Small intestine (tissue), 16 donors: Measurements from ENCODE around the gene ASB8. TPM values are rescaled to one million over a fixed set of nuclear protein-coding genes. Genes with fewer than 3 reads are reported as not detected.
A peak's percentile ranks its signal among the peaks of the same experiment; 100 is the strongest.

Experiments
- DNase-seq, 2 donors: peaks; one replicate each; pipeline versions ENCODE4 v3.0.0 to v3.0.0-alpha.2; 2013
- FAIRE-seq: peaks from 2 replicates; lab custom pipeline; 2012; peaks lifted over from hg19 to GRCh38; lab: Jason Lieb, UNC
- H3K27ac ChIP-seq, 3 donors: one replicate each; pipeline ENCODE4 v1.5.1; 2013; ENCODE audit warnings: low read length in 2 of 3, mild to moderate bottlenecking in 2 of 3, control low read depth in 1 of 3, inconsistent platforms in 1 of 3, low read depth in 1 of 3, moderate library complexity in 1 of 3
- H3K27me3 ChIP-seq, 3 donors: one replicate each; pipeline ENCODE4 v1.6.1; 2013; ENCODE audit warnings: low read length in 3 of 3, inconsistent platforms in 1 of 3; ENCODE audit not compliant: control insufficient read depth in 3 of 3, insufficient read depth in 3 of 3
- H3K36me3 ChIP-seq, 3 donors: one replicate each; pipeline ENCODE4 v1.6.1; 2013; ENCODE audit warnings: low read length in 3 of 3, inconsistent platforms in 1 of 3, low read depth in 1 of 3, mild to moderate bottlenecking in 1 of 3, moderate library complexity in 1 of 3; ENCODE audit not compliant: control insufficient read depth in 3 of 3, insufficient read depth in 2 of 3
- H3K4me1 ChIP-seq, 3 donors: one replicate each; pipeline ENCODE4 v1.6.1; 2013; ENCODE audit warnings: low read length in 2 of 3, inconsistent platforms in 1 of 3, low read depth in 1 of 3, mild to moderate bottlenecking in 1 of 3, moderate library complexity in 1 of 3; ENCODE audit not compliant: control insufficient read depth in 3 of 3, insufficient read depth in 2 of 3
- H3K4me3 ChIP-seq, 3 donors: one replicate each; pipeline ENCODE4 v1.5.1; 2013; ENCODE audit warnings: low read length in 3 of 3, control low read depth in 1 of 3, inconsistent platforms in 1 of 3, low read depth in 1 of 3, mild to moderate bottlenecking in 1 of 3, moderate library complexity in 1 of 3
- H3K9me3 ChIP-seq, 2 donors: one replicate each; pipeline ENCODE4 v1.6.1; 2013; ENCODE audit warnings: low read depth in 1 of 2, low read length in 1 of 2; ENCODE audit not compliant: control insufficient read depth in 2 of 2, insufficient read depth in 1 of 2
- WGBS, 3 donors: extraction: QIAGEN DNeasy Blood & Tissue Kit; methylation state at CpG; one replicate each; pipeline ENCODE4 v1.1.7; 2013; 5-methylcytosine and 5-hydroxymethylcytosine counted together
- long read RNA-seq, 10 donors: transcript quantifications; one replicate each; lab custom pipeline, GENCODE V29; 2026
- polyA plus RNA-seq, 4 donors: library from polyadenylated mRNA; stranded (reverse) in 3 of 4; unstranded in 1 of 4; fragments of 200-250 nt in 3 of 4; fragments of 120-200 nt in 1 of 4; gene quantifications; one replicate each; pipeline versions ENCODE4 v1.2.1 to v1.2.3, GENCODE V29; 2013
- donor health status: healthy with polysubstance abuse.
- donor health status: control.
- donor health status: control.
- donor health status: Bipolar disorder and iron deficiency.
- donor health status: healthy.

The ASB8 gene
- 10 to 100 TPM; 17.6 to 29.6 (median 24.0) TPM for polyA plus RNA-seq
- long read RNA-seq, donor 1, transcript ASB8-205 (4 exons, 2,610 nt) = minor isoform, 6 of 26 reads
- long read RNA-seq, donor 1, transcript ASB8-201 (4 exons, 2,615 nt) = major isoform, 17 of 26 reads
- long read RNA-seq, donor 1, partial matches to known transcripts = 0 of 26 reads
- long read RNA-seq, donor 1, other reads (novel, unspliced or antisense) = 0 of 26 reads
- long read RNA-seq, donor 2, partial matches to known transcripts = 0 of 4 reads
- long read RNA-seq, donor 2, other reads (novel, unspliced or antisense) = 0 of 4 reads
- long read RNA-seq, donor 3, partial matches to known transcripts = 0 of 3 reads
- long read RNA-seq, donor 3, other reads (novel, unspliced or antisense) = 0 of 3 reads
- long read RNA-seq, donor 4, partial matches to known transcripts = 0 of 1 reads
- long read RNA-seq, donor 4, other reads (novel, unspliced or antisense) = 0 of 1 reads
- long read RNA-seq, donor 5, partial matches to known transcripts = 0 of 1 reads
- long read RNA-seq, donor 5, other reads (novel, unspliced or antisense) = 0 of 1 reads
- long read RNA-seq, donor 6, transcript ASB8-201 (4 exons, 2,615 nt) = major isoform, 6 of 6 reads
- long read RNA-seq, donor 6, partial matches to known transcripts = 0 of 6 reads
- long read RNA-seq, donor 6, other reads (novel, unspliced or antisense) = 0 of 6 reads
- long read RNA-seq, donor 7 = 0 reads
- long read RNA-seq, donor 8, partial matches to known transcripts = 0 of 3 reads
- long read RNA-seq, donor 8, other reads (novel, unspliced or antisense) = 0 of 3 reads
- long read RNA-seq, donor 9, partial matches to known transcripts = 0 of 3 reads
- long read RNA-seq, donor 9, other reads (novel, unspliced or antisense) = 0 of 3 reads
- long read RNA-seq, donor 10, transcript ASB8-201 (4 exons, 2,615 nt) = major isoform, 5 of 10 reads
- long read RNA-seq, donor 10, partial matches to known transcripts = 0 of 10 reads
- long read RNA-seq, donor 10, other reads (novel, unspliced or antisense) = 0 of 10 reads

- peak; percentile 98 to 99 for DNase-seq
- peaks cover 0 to 7% (median 0%) of the 10 kb centered on the region in 3 donors for H3K36me3 ChIP-seq
- 0% methylated on average over 56 of the region's 56 CpGs for WGBS, 3 donors
- peak within 1 kb of the TSS; percentile 80 to 96 (median 91) for H3K27ac ChIP-seq
- H3K9me3 ChIP-seq = no peaks in the 10 kb centered on the region
- FAIRE-seq = no peak
- H3K4me3 ChIP-seq = peak within 1 kb of the TSS; percentile 61 to 98 (median 85)
- H3K4me1 ChIP-seq = peaks cover 0 to 6% (median 0%) of the 10 kb centered on the region in 3 donors
- no peaks in the 10 kb centered on the region for H3K27me3 ChIP-seq
Measured at GRCh38 chr12:48157018-48157888, at the start of gene ASB8. TSS of gene ASB8 (minus strand) at chr12:48157515. CDS start at chr12:48153496, 4,019 bp downstream.

- H3K36me3 ChIP-seq = peaks cover 0 to 3% (median 2%) of the 10 kb centered on the region in 3 donors
- WGBS, 3 donors = 68 to 82% (median 80%) methylated on average over 4 of the region's 4 CpGs
- no peak for FAIRE-seq
- no peak within 1 kb of the TSS for H3K4me3 ChIP-seq
- H3K27me3 ChIP-seq = no peaks in the 10 kb centered on the region
- peaks cover 0 to 17% (median 5%) of the 10 kb centered on the region in 3 donors for H3K4me1 ChIP-seq
- DNase-seq = no peak
- H3K9me3 ChIP-seq = peaks cover 2 to 27% of the 10 kb centered on the region in 2 donors
- no peak within 1 kb of the TSS for H3K27ac ChIP-seq
Measured at GRCh38 chr12:48203192-48203591, 45.9 kb upstream of the ASB8 start, which contains the start of gene OR10AD1. TSS of gene OR10AD1 (minus strand) at chr12:48203292. CDS start at chr12:48203292, 0 bp downstream.

- H3K4me3 ChIP-seq = no peak overlapping the region
- no peak for DNase-seq
- H3K4me1 ChIP-seq = peaks cover 0 to 17% (median 5%) of the 10 kb centered on the region in 3 donors
- no peak overlapping the region for H3K27ac ChIP-seq
- H3K36me3 ChIP-seq = peaks cover 0 to 3% (median 2%) of the 10 kb centered on the region in 3 donors
- no peaks in the 10 kb centered on the region for H3K27me3 ChIP-seq
- peaks cover 2 to 25% of the 10 kb centered on the region in 2 donors for H3K9me3 ChIP-seq
- WGBS, 3 donors = 89 to 93% (median 92%) methylated on average over 8 of the region's 8 CpGs
- FAIRE-seq = no peak
Measured at GRCh38 chr12:48202766-48203165, 45.5 kb upstream of the ASB8 start.

GRCh38 chr12:48201516-48201915 is 44.2 kb upstream of the ASB8 start:
- WGBS, 3 donors = 97 to 98% (median 98%) methylated on average over 3 of the region's 3 CpGs
- H3K36me3 ChIP-seq = peaks cover 0 to 3% (median 2%) of the 10 kb centered on the region in 3 donors
- FAIRE-seq = no peak

GRCh38 chr12:48201091-48201490 is 43.8 kb upstream of the ASB8 start:
- Histone ChIP-seq H3K4me3 (no peak overlapping the region), H3K36me3 (peaks cover 0 to 3% (median 2%) of the 10 kb centered on the region in 3 donors), H3K27ac (no peak overlapping the region), H3K9me3 (peaks cover 2 to 23% of the 10 kb centered on the region in 2 donors), H3K4me1 (peaks cover 0 to 22% (median 8%) of the 10 kb centered on the region in 3 donors), H3K27me3 (no peaks in the 10 kb centered on the region)
- FAIRE-seq (no peak), DNase-seq (no peak)
- 87 to 96% (median 89%) methylated on average over 3 of the region's 3 CpGs for WGBS, 3 donors

More at GRCh38 chr12:48201516-48201915, 44.2 kb upstream of the ASB8 start:
- Histone ChIP-seq H3K27me3 (no peaks in the 10 kb centered on the region), H3K4me3 (no peak overlapping the region), H3K4me1 (peaks cover 0 to 22% (median 8%) of the 10 kb centered on the region in 3 donors), H3K9me3 (peaks cover 2 to 23% of the 10 kb centered on the region in 2 donors), H3K27ac (no peak overlapping the region)
- DNase-seq = no peak

GRCh38 chr12:48199774-48200221 is 42.5 kb upstream of the ASB8 start:
- H3K4me3 ChIP-seq = no peak overlapping the region
- H3K9me3 ChIP-seq = peaks cover 0 to 15% of the 10 kb centered on the region in 2 donors
- 56 to 72% (median 69%) methylated on average over 3 of the region's 3 CpGs for WGBS, 3 donors
- FAIRE-seq (no peak), DNase-seq (peak in 1 of 2 donors; percentile 74)
- H3K27ac ChIP-seq = peak overlapping the region in 2 of 3 donors; percentile 76 to 92
- no peaks in the 10 kb centered on the region for H3K27me3 ChIP-seq
- H3K4me1 ChIP-seq = peaks cover 0 to 22% (median 8%) of the 10 kb centered on the region in 3 donors
- H3K36me3 ChIP-seq = peaks cover 0 to 3% (median 0%) of the 10 kb centered on the region in 3 donors

GRCh38 chr12:48198985-48199384 is 41.7 kb upstream of the ASB8 start:
- Histone ChIP-seq H3K9me3 (peaks cover 0 to 10% of the 10 kb centered on the region in 2 donors), H3K4me1 (peaks cover 0 to 22% (median 8%) of the 10 kb centered on the region in 3 donors), H3K27ac (peak overlapping the region; percentile 92 to 100 (median 95)), H3K4me3 (peak overlapping the region in 2 of 3 donors; percentile 68 to 78), H3K27me3 (no peaks in the 10 kb centered on the region), H3K36me3 (no peaks in the 10 kb centered on the region)
- 57 to 71% (median 65%) methylated on average over 10 of the region's 10 CpGs for WGBS, 3 donors
- FAIRE-seq (no peak), DNase-seq (no peak)
